NT2/D1 (cell line): ENCODE results near the gene NUAK1.

Experiments used
- DNase-seq: peaks from one replicate; pipeline ENCODE4 v3.0.0-alpha.2; 2011; ENCODE audit warnings: low read depth, low spot score
- H3K27me3 ChIP-seq: 2 replicates; pipeline ENCODE4 v1.6.0; 2011; ENCODE audit warnings: mild to moderate bottlenecking; ENCODE audit not compliant: insufficient read length, insufficient read depth
- H3K36me3 ChIP-seq: 2 replicates; pipeline ENCODE4 v1.6.1; 2011; ENCODE audit warnings: mild to moderate bottlenecking, low read length, mixed read lengths; ENCODE audit not compliant: insufficient read depth, insufficient read length
- H3K4me1 ChIP-seq: 2 replicates; pipeline ENCODE4 v1.5.1; 2011; ENCODE audit not compliant: insufficient read depth, insufficient read length
- H3K4me3 ChIP-seq: 2 replicates; pipeline ENCODE4 v1.5.1; 2011; ENCODE audit warnings: low read depth; ENCODE audit not compliant: insufficient read length
- H3K9ac ChIP-seq: 2 replicates; pipeline ENCODE4 v1.6.0; 2011; ENCODE audit warnings: low read depth; ENCODE audit not compliant: insufficient read length
- H3K9me3 ChIP-seq: 2 replicates; pipeline ENCODE4 v1.5.1; 2011; ENCODE audit warnings: mild to moderate bottlenecking, low read length; ENCODE audit not compliant: insufficient read depth
- SUZ12 ChIP-seq: IDR thresholded peaks from 2 replicates; pipeline ENCODE4 v1.6.1; 2011; ENCODE audit not compliant: insufficient read length, insufficient read depth; ENCODE audit errors: extremely low read depth
- YY1 ChIP-seq: IDR thresholded peaks from 2 replicates; pipeline ENCODE4 v1.6.1; 2011; ENCODE audit not compliant: insufficient read length, insufficient read depth
- ZNF274 ChIP-seq: IDR thresholded peaks from 2 replicates; pipeline ENCODE4 v1.6.1; 2011; ENCODE audit warnings: mild to moderate bottlenecking, low read depth, low read length

The NUAK1 gene

GRCh38 chr12:106122004-106122403 lies 16.8 kb downstream of the NUAK1 start:
- Histone ChIP-seq H3K4me1 (peaks cover under 1% of the 10 kb centered on the region), H3K4me3 (no peak overlapping the region), H3K9me3 (no peaks in the 10 kb centered on the region), H3K9ac (no peak overlapping the region), H3K36me3 (peaks cover 36% of the 10 kb centered on the region), H3K27me3 (no peaks in the 10 kb centered on the region)
- no peak for DNase-seq
- TF ChIP-seq YY1 = no peak
- no peak for TF ChIP-seq SUZ12
- TF ChIP-seq ZNF274 = no peak

GRCh38 chr12:106120519-106121105 lies 18.1 kb downstream of the NUAK1 start:
- TF ChIP-seq ZNF274 (no peak), SUZ12 (no peak), YY1 (no peak)
- H3K27me3 ChIP-seq = no peaks in the 10 kb centered on the region
- peaks cover 2% of the 10 kb centered on the region for H3K4me1 ChIP-seq
- no peak overlapping the region for H3K9ac ChIP-seq
- peaks cover 35% of the 10 kb centered on the region for H3K36me3 ChIP-seq
- no peaks in the 10 kb centered on the region for H3K9me3 ChIP-seq
- DNase-seq = no peak
- no peak overlapping the region for H3K4me3 ChIP-seq

- TF ChIP-seq SUZ12 (no peak), ZNF274 (no peak), YY1 (no peak)
- H3K9me3 ChIP-seq = no peaks in the 10 kb centered on the region
- no peak overlapping the region for H3K4me3 ChIP-seq
- peaks cover 27% of the 10 kb centered on the region for H3K36me3 ChIP-seq
- H3K4me1 ChIP-seq = peaks cover 5% of the 10 kb centered on the region
- DNase-seq = no peak
- H3K9ac ChIP-seq = no peak overlapping the region
- H3K27me3 ChIP-seq = no peaks in the 10 kb centered on the region
These were observed 19.5 kb downstream of the NUAK1 start for GRCh38 chr12:106119301-106119700.

GRCh38 chr12:106118381-106119130 lies 20.2 kb downstream of the NUAK1 start:
- H3K9ac ChIP-seq = no peak overlapping the region
- TF ChIP-seq YY1 (no peak), SUZ12 (no peak)
- H3K4me1 ChIP-seq = peaks cover 7% of the 10 kb centered on the region
- no peaks in the 10 kb centered on the region for H3K27me3 ChIP-seq
- no peak for DNase-seq
- no peak overlapping the region for H3K4me3 ChIP-seq
- peaks cover 33% of the 10 kb centered on the region for H3K36me3 ChIP-seq
- no peaks in the 10 kb centered on the region for H3K9me3 ChIP-seq

- Histone ChIP-seq H3K4me3 (no peak overlapping the region), H3K9ac (no peak overlapping the region), H3K9me3 (no peaks in the 10 kb centered on the region), H3K27me3 (no peaks in the 10 kb centered on the region), H3K4me1 (peaks cover 21% of the 10 kb centered on the region), H3K36me3 (peaks cover 23% of the 10 kb centered on the region)
- TF ChIP-seq YY1 (no peak), SUZ12 (no peak), ZNF274 (no peak)
- no peak for DNase-seq
These were observed 23.3 kb downstream of the NUAK1 start for GRCh38 chr12:106115440-106115839.

- H3K4me3 ChIP-seq = no peak overlapping the region
- TF ChIP-seq SUZ12 (no peak), ZNF274 (no peak), YY1 (no peak)
- no peak for DNase-seq
These were observed 24.2 kb downstream of the NUAK1 start for GRCh38 chr12:106114447-106115068.

GRCh38 chr12:106113824-106114446 lies 24.8 kb downstream of the NUAK1 start:
- no peak for TF ChIP-seq YY1
- TF ChIP-seq ZNF274 = no peak
- no peak for TF ChIP-seq SUZ12
- DNase-seq = no peak
- Histone ChIP-seq H3K9me3 (no peaks in the 10 kb centered on the region), H3K4me1 (peaks cover 25% of the 10 kb centered on the region), H3K4me3 (no peak overlapping the region), H3K27me3 (no peaks in the 10 kb centered on the region), H3K36me3 (peaks cover 22% of the 10 kb centered on the region), H3K9ac (no peak overlapping the region)

More at GRCh38 chr12:106114447-106115068, 24.2 kb downstream of the NUAK1 start:
- no peak overlapping the region for H3K9ac ChIP-seq
- peaks cover 22% of the 10 kb centered on the region for H3K4me1 ChIP-seq
- H3K27me3 ChIP-seq = no peaks in the 10 kb centered on the region
- no peaks in the 10 kb centered on the region for H3K9me3 ChIP-seq
- peaks cover 22% of the 10 kb centered on the region for H3K36me3 ChIP-seq
